Measurements from ENCODE around the gene MYO1E.

The MYO1E gene

GRCh38 chr15:59119625-59120024, 253.0 kb downstream of the MYO1E start:
- H3K9me3 Mint-ChIP-seq, result no peaks in the 10 kb centered on the region
- H3K4me1 Mint-ChIP-seq, result peaks cover 8% of the 10 kb centered on the region
- H3K4me3 Mint-ChIP-seq, result no peak overlapping the region

GRCh38 chr15:59116771-59117170, 255.9 kb downstream of the MYO1E start:
- no peaks in the 10 kb centered on the region for H3K9me3 Mint-ChIP-seq
- no peak overlapping the region for H3K27ac Mint-ChIP-seq
- no peaks in the 10 kb centered on the region for H3K36me3 Mint-ChIP-seq
- H3K4me1 Mint-ChIP-seq, result peaks cover 8% of the 10 kb centered on the region
- ATAC-seq (ENCODE audit: low read depth), result no peak
- H3K4me3 Mint-ChIP-seq, result no peak overlapping the region
- DNase-seq (ENCODE audit: low spot score in 2 of 2), result no peak
- H3K27me3 Mint-ChIP-seq, result no peaks in the 10 kb centered on the region

More at GRCh38 chr15:59119625-59120024, 253.0 kb downstream of the MYO1E start:
- H3K36me3 Mint-ChIP-seq, result no peaks in the 10 kb centered on the region
- H3K27me3 Mint-ChIP-seq, result no peaks in the 10 kb centered on the region
- H3K27ac Mint-ChIP-seq, result no peak overlapping the region
- no peak for DNase-seq (ENCODE audit: low spot score in 2 of 2)
- ATAC-seq (ENCODE audit: low read depth), result no peak

- no peak for ATAC-seq (ENCODE audit: low read depth)
- H3K4me1 Mint-ChIP-seq, result peaks cover 8% of the 10 kb centered on the region
- no peaks in the 10 kb centered on the region for H3K36me3 Mint-ChIP-seq
- no peaks in the 10 kb centered on the region for H3K9me3 Mint-ChIP-seq
- no peaks in the 10 kb centered on the region for H3K27me3 Mint-ChIP-seq
- H3K4me3 Mint-ChIP-seq, result no peak overlapping the region
- H3K27ac Mint-ChIP-seq, result no peak overlapping the region
- no peak for DNase-seq (ENCODE audit: low spot score in 2 of 2)
Measured at GRCh38 chr15:59116141-59116540, 256.5 kb downstream of the MYO1E start.

- Mint-ChIP-seq H3K9me3 (no peaks in the 10 kb centered on the region), H3K36me3 (no peaks in the 10 kb centered on the region), H3K27ac (no peak overlapping the region), H3K4me3 (no peak overlapping the region), H3K27me3 (no peaks in the 10 kb centered on the region), H3K4me1 (peaks cover 5% of the 10 kb centered on the region)
- ATAC-seq (ENCODE audit: low read depth) (no peak), DNase-seq (ENCODE audit: low spot score in 2 of 2) (no peak)
Measured at GRCh38 chr15:59115047-59115446, 257.6 kb downstream of the MYO1E start.

- Mint-ChIP-seq H3K4me3 (no peak overlapping the region), H3K36me3 (no peaks in the 10 kb centered on the region), H3K4me1 (no peaks in the 10 kb centered on the region), H3K27ac (no peak overlapping the region), H3K9me3 (no peaks in the 10 kb centered on the region), H3K27me3 (no peaks in the 10 kb centered on the region)
- ATAC-seq (ENCODE audit: low read depth) (no peak), DNase-seq (ENCODE audit: low spot score in 2 of 2) (no peak)
Measured at GRCh38 chr15:59111251-59111650, 261.4 kb downstream of the MYO1E start.

- peak overlapping the region; percentile 92 for H3K4me3 Mint-ChIP-seq
- no peak overlapping the region for H3K27ac Mint-ChIP-seq
- DNase-seq (ENCODE audit: low spot score in 2 of 2), result no peak
- peaks cover 2% of the 10 kb centered on the region for H3K36me3 Mint-ChIP-seq
- H3K9me3 Mint-ChIP-seq, result no peaks in the 10 kb centered on the region
- ATAC-seq (ENCODE audit: low read depth), result no peak
- H3K4me1 Mint-ChIP-seq, result peaks cover 2% of the 10 kb centered on the region
- H3K27me3 Mint-ChIP-seq, result no peaks in the 10 kb centered on the region
Measured at GRCh38 chr15:59105854-59106253, 266.8 kb downstream of the MYO1E start.

GRCh38 chr15:59104912-59105732, 267.5 kb downstream of the MYO1E start, which contains the start of gene CCNB2:
TSS of gene CCNB2 (plus strand) at chr15:59105146. CDS start at chr15:59105269, 123 bp downstream.
- no peaks in the 10 kb centered on the region for H3K27me3 Mint-ChIP-seq
- ATAC-seq (ENCODE audit: low read depth) (peak; percentile 99), DNase-seq (ENCODE audit: low spot score in 2 of 2) (peak; percentile 67 to 80)
- no peaks in the 10 kb centered on the region for H3K9me3 Mint-ChIP-seq
- H3K4me3 Mint-ChIP-seq, result peak within 1 kb of the TSS; percentile 92
- peaks cover 2% of the 10 kb centered on the region for H3K4me1 Mint-ChIP-seq
- H3K27ac Mint-ChIP-seq, result peak within 1 kb of the TSS; percentile 96
- peaks cover 2% of the 10 kb centered on the region for H3K36me3 Mint-ChIP-seq

- Mint-ChIP-seq H3K4me3 (peak overlapping the region; percentile 92), H3K27me3 (no peaks in the 10 kb centered on the region), H3K9me3 (no peaks in the 10 kb centered on the region), H3K4me1 (peaks cover 2% of the 10 kb centered on the region), H3K27ac (peak overlapping the region; percentile 96), H3K36me3 (peaks cover 2% of the 10 kb centered on the region)
- DNase-seq (ENCODE audit: low spot score in 2 of 2) (no peak), ATAC-seq (ENCODE audit: low read depth) (no peak)
Measured at GRCh38 chr15:59104602-59104911, 268.1 kb downstream of the MYO1E start.

- no peak overlapping the region for H3K27ac Mint-ChIP-seq
- peaks cover 13% of the 10 kb centered on the region for H3K36me3 Mint-ChIP-seq
- H3K27me3 Mint-ChIP-seq, result no peaks in the 10 kb centered on the region
- no peak overlapping the region for H3K4me3 Mint-ChIP-seq
- no peaks in the 10 kb centered on the region for H3K4me1 Mint-ChIP-seq
- DNase-seq (ENCODE audit: low spot score in 2 of 2) (no peak), ATAC-seq (ENCODE audit: low read depth) (no peak)
- H3K9me3 Mint-ChIP-seq, result no peaks in the 10 kb centered on the region
Measured at GRCh38 chr15:59099162-59099685, 273.4 kb downstream of the MYO1E start.

- ATAC-seq (ENCODE audit: low read depth), result no peak
- Mint-ChIP-seq H3K4me1 (no peaks in the 10 kb centered on the region), H3K9me3 (no peaks in the 10 kb centered on the region), H3K4me3 (no peak overlapping the region), H3K36me3 (peaks cover 14% of the 10 kb centered on the region), H3K27ac (no peak overlapping the region), H3K27me3 (no peaks in the 10 kb centered on the region)
- no peak for DNase-seq (ENCODE audit: low spot score in 2 of 2)
Measured at GRCh38 chr15:59096429-59096828, 276.2 kb downstream of the MYO1E start.

- H3K27me3 Mint-ChIP-seq, result no peaks in the 10 kb centered on the region
- H3K4me3 Mint-ChIP-seq, result no peak overlapping the region
- H3K9me3 Mint-ChIP-seq, result no peaks in the 10 kb centered on the region
- DNase-seq (ENCODE audit: low spot score in 2 of 2) (no peak), ATAC-seq (ENCODE audit: low read depth) (no peak)
- no peaks in the 10 kb centered on the region for H3K4me1 Mint-ChIP-seq
- peaks cover 15% of the 10 kb centered on the region for H3K36me3 Mint-ChIP-seq
- no peak overlapping the region for H3K27ac Mint-ChIP-seq
Measured at GRCh38 chr15:59094077-59094476, 278.6 kb downstream of the MYO1E start.

GRCh38 chr15:59087731-59088130, 284.9 kb downstream of the MYO1E start:
- ATAC-seq (ENCODE audit: low read depth) (no peak), DNase-seq (ENCODE audit: low spot score in 2 of 2) (no peak)
- H3K9me3 Mint-ChIP-seq, result no peaks in the 10 kb centered on the region
- no peaks in the 10 kb centered on the region for H3K4me1 Mint-ChIP-seq
- no peaks in the 10 kb centered on the region for H3K27me3 Mint-ChIP-seq
- peaks cover 20% of the 10 kb centered on the region for H3K36me3 Mint-ChIP-seq
- no peak overlapping the region for H3K4me3 Mint-ChIP-seq
- H3K27ac Mint-ChIP-seq, result peak overlapping the region; percentile 14
